Ovary (tissue), 3 donors: ENCODE results near the gene SMU1.

Source experiments
- EP300 ChIP-seq: sonication (generic); formaldehyde crosslinking; IDR thresholded peaks from one replicate; pipeline ENCODE4 v1.6.1; 2017; ENCODE audit warnings: antibody characterized with exemption
- POLR2A ChIP-seq: fragments of 450-650 bp; IDR thresholded peaks from one replicate; pipeline ENCODE4 v1.6.1; 2017; ENCODE audit warnings: antibody characterized with exemption, mild to moderate bottlenecking, moderate library complexity
- TF ChIP-seq, protein P1 (sequence below), 3 donors: fragments of 450-650 bp in 2 of 3; fragments of 200-600 bp in 1 of 3; IDR thresholded peaks; one replicate each; pipeline versions ENCODE4 v1.5.1 to v1.8.0; 2016 to 2022; ENCODE audit warnings: antibody characterized with exemption in 3 of 3, mild to moderate bottlenecking in 1 of 3
- donor health status: DM: no; HTN: no; CAD: no.

GRCh38 chr9:33049680-33050361, 26.7 kb downstream of the SMU1 start:
- TF ChIP-seq, protein P1, sequence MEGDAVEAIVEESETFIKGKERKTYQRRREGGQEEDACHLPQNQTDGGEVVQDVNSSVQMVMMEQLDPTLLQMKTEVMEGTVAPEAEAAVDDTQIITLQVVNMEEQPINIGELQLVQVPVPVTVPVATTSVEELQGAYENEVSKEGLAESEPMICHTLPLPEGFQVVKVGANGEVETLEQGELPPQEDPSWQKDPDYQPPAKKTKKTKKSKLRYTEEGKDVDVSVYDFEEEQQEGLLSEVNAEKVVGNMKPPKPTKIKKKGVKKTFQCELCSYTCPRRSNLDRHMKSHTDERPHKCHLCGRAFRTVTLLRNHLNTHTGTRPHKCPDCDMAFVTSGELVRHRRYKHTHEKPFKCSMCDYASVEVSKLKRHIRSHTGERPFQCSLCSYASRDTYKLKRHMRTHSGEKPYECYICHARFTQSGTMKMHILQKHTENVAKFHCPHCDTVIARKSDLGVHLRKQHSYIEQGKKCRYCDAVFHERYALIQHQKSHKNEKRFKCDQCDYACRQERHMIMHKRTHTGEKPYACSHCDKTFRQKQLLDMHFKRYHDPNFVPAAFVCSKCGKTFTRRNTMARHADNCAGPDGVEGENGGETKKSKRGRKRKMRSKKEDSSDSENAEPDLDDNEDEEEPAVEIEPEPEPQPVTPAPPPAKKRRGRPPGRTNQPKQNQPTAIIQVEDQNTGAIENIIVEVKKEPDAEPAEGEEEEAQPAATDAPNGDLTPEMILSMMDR (IDR thresholded peaks at IDR 0.05): no peak
- no peak for TF ChIP-seq EP300
- no peak for TF ChIP-seq POLR2A
